ENCODE results near the gene VSTM4.

VSTM4 gene

GRCh38 chr10:49062229-49062628 is 53.1 kb downstream of the VSTM4 start:
- Histone ChIP-seq H3K9ac (ENCODE audit: low read depth, low read length) (no peak overlapping the region), H3K4me1 (ENCODE audit: insufficient read depth, low read length) (no peaks in the 10 kb centered on the region), H3K4me3 (ENCODE audit: low read length) (no peak overlapping the region), H3K9me3 (ENCODE audit: insufficient read depth, low read depth, low read length) (peaks cover 16% of the 10 kb centered on the region), H3K27me3 (ENCODE audit: insufficient read depth, low read length) (no peaks in the 10 kb centered on the region), H3K36me3 (ENCODE audit: insufficient read depth, low read depth, low read length) (no peaks in the 10 kb centered on the region), H3K27ac (ENCODE audit: low read length) (no peak overlapping the region)

DNA sequence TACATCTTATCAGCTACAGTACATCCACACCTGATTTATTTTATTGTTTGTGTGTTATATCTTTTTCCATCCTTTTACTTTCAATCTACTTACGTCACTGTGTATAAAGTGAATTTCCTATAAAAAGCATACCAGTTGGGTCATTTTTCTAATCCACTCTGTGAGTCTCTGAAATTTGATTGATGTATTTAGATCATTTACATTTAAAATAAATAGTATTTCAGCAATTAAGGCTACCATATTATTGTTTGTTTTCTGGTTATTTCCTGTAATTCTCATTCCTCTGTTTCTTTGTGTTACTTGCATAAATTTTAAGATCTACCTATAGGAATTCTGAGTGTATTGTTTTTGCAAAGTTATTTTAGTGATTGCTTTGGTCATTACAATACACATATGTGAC is 53.7 kb downstream of the VSTM4 start:
- Histone ChIP-seq H3K27me3 (ENCODE audit: insufficient read depth, low read length) (no peaks in the 10 kb centered on the region), H3K9ac (ENCODE audit: low read depth, low read length) (no peak overlapping the region), H3K27ac (ENCODE audit: low read length) (no peak overlapping the region), H3K4me1 (ENCODE audit: insufficient read depth, low read length) (no peaks in the 10 kb centered on the region), H3K4me3 (ENCODE audit: low read length) (no peak overlapping the region), H3K36me3 (ENCODE audit: insufficient read depth, low read depth, low read length) (no peaks in the 10 kb centered on the region), H3K9me3 (ENCODE audit: insufficient read depth, low read depth, low read length) (peaks cover 16% of the 10 kb centered on the region)

DNA sequence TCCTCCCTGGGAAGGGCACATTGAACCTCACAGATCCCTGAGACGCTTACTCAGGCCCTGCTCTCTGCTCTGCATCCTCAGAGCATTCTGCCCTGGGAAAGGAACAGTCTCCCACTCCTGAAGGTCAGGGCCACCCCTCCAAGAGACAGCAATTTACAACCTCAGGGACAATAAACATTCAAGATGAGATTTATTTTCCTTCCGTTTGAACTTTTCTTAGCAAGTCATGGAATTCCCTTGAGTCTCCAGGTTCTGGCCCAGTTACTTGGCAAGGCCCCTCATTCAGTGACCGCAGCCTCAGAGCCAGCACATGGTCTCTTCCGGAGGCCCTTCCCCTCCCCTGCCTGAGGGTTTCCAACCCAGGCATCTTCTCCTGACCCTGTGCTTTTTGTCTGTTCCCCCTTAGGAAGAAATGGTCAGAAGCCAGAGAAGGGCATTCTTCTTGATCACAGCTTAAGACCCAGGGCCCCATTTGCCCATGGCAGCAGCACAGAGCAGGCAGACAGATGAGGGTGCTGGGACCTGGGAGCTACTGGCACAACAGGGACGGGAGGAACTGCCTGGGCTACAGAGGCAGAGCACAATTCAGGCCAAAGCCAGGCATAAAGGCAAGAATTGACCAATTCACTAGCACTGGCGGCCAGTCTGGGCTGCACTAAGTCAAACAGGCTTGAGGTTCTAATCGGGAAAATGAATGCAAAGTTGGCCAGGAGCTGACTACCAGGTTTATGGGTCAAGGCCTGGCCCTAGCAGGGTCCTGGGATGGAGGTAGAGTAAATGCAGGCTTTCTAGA is 56.7 kb downstream of the VSTM4 start:
- Histone ChIP-seq H3K4me1 (ENCODE audit: insufficient read depth, low read length) (no peaks in the 10 kb centered on the region), H3K36me3 (ENCODE audit: insufficient read depth, low read depth, low read length) (no peaks in the 10 kb centered on the region), H3K4me3 (ENCODE audit: low read length) (no peak overlapping the region), H3K27me3 (ENCODE audit: insufficient read depth, low read length) (no peaks in the 10 kb centered on the region), H3K27ac (ENCODE audit: low read length) (no peak overlapping the region), H3K9me3 (ENCODE audit: insufficient read depth, low read depth, low read length) (peaks cover 16% of the 10 kb centered on the region), H3K9ac (ENCODE audit: low read depth, low read length) (no peak overlapping the region)

DNA sequence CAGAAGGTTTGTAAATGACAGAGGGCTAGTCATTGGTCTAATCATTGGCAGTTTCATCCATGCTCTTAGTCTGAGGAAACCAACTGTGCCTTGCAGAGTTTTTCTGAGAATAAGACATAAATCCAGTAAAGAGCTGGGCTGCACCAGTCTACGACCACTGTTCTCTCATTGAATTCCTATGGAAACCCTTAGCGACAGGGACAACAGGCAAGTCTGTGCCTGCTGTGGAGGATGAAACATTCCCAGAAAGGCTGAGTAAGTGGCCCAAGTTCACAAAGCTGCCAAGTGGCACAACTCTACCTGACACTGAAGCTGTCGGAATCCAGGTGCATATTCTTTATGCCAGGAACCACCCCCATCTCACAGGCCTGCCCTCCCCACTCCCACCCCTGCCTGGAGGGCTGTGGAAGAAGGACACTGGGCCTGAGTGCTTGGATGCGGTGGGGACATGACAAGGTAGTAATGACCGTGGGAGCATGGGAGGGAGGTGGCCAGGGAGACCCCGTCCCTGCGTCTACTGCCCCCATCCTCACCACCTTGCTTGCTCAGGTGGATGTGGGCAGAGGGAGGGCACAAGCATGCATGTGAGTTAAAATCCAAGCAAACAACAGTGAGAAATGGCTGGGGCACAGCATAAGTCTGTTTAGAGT is 58.0 kb downstream of the VSTM4 start:
- Histone ChIP-seq H3K4me1 (ENCODE audit: insufficient read depth, low read length) (no peaks in the 10 kb centered on the region), H3K27me3 (ENCODE audit: insufficient read depth, low read length) (no peaks in the 10 kb centered on the region), H3K9me3 (ENCODE audit: insufficient read depth, low read depth, low read length) (peaks cover 13% of the 10 kb centered on the region), H3K27ac (ENCODE audit: low read length) (no peak overlapping the region), H3K36me3 (ENCODE audit: insufficient read depth, low read depth, low read length) (no peaks in the 10 kb centered on the region), H3K4me3 (ENCODE audit: low read length) (no peak overlapping the region), H3K9ac (ENCODE audit: low read depth, low read length) (no peak overlapping the region)

DNA sequence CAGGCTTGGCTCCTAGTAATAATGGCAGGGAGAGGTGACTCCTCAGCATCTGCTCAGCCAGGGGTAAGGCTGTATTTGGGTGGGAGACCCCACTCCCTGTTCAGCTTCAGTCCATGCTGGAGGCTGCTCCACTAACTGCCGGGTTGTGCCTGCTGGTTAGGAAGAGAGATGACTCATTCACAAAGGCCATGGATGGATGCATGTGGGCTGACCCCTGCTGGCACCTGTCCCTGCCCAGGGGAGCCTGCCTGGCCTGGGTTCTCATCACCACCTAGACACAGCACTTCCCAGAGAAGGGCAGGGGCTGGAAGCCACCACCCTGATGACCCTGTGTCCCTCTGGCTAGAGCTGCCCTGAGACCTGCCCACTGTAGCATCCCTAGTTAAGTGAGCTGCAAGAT is 59.0 kb downstream of the VSTM4 start:
- H3K36me3 ChIP-seq (ENCODE audit: insufficient read depth, low read depth, low read length): no peaks in the 10 kb centered on the region
- no peak overlapping the region for H3K9ac ChIP-seq (ENCODE audit: low read depth, low read length)
- no peaks in the 10 kb centered on the region for H3K4me1 ChIP-seq (ENCODE audit: insufficient read depth, low read length)
- H3K27ac ChIP-seq (ENCODE audit: low read length): no peak overlapping the region
- peaks cover 3% of the 10 kb centered on the region for H3K9me3 ChIP-seq (ENCODE audit: insufficient read depth, low read depth, low read length)
- H3K27me3 ChIP-seq (ENCODE audit: insufficient read depth, low read length): no peaks in the 10 kb centered on the region
- H3K4me3 ChIP-seq (ENCODE audit: low read length): no peak overlapping the region

DNA sequence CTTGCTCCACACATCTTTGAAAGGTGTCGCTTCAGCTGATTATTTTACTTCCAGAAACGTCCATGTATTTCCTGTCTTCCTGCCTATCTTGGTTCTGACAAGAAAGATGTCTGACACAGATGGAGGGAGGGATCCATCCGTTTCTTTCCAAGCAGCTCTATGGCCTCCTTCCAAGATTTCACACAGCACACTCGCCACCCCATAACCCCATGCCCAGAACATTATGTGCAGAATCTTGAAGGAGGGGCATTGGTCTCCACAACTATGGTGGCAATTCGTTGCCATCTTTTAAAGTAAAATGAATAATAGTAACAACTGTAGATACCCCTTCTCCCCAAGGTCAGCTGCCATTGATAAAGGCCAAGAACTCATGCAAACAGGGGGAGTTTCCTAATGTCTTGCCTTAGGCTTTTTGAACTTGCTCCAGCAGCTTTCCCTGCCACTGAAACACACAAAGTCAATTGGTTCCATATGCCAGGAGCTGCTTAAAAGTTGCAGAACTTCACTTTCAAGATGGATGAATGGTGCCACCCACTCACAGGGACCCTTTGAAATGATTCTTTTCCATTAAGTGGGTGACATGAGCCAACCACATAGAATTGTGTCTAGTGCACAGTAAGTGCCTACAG is 60.0 kb downstream of the VSTM4 start:
- Histone ChIP-seq H3K36me3 (ENCODE audit: insufficient read depth, low read depth, low read length) (no peaks in the 10 kb centered on the region), H3K4me3 (ENCODE audit: low read length) (no peak overlapping the region), H3K4me1 (ENCODE audit: insufficient read depth, low read length) (no peaks in the 10 kb centered on the region), H3K9ac (ENCODE audit: low read depth, low read length) (no peak overlapping the region), H3K27me3 (ENCODE audit: insufficient read depth, low read length) (no peaks in the 10 kb centered on the region), H3K27ac (ENCODE audit: low read length) (no peak overlapping the region), H3K9me3 (ENCODE audit: insufficient read depth, low read depth, low read length) (no peaks in the 10 kb centered on the region; the same call in 1 of the 2 replicates)

DNA sequence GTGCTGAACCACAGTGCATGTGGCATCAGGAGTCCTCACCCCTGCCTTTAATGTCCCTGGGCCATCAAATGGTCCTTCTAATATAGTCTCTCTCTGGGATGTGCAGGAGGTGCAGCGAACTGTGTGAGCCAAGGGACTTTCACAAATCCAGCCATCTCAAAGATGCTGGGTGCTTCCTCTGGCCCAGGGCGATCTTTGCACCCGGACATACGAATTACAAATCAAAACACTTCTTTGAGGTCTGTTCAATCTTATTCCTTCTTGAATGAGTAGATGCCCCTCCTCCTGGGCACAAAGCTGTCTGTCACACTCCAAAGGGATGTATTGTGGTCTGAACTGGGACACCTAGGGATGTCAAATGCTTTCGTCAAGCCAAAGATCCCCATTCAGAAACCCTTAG is 60.6 kb downstream of the VSTM4 start:
- Histone ChIP-seq H3K27me3 (ENCODE audit: insufficient read depth, low read length) (no peaks in the 10 kb centered on the region), H3K4me1 (ENCODE audit: insufficient read depth, low read length) (peaks cover 2% of the 10 kb centered on the region), H3K9me3 (ENCODE audit: insufficient read depth, low read depth, low read length) (no peaks in the 10 kb centered on the region), H3K9ac (ENCODE audit: low read depth, low read length) (no peak overlapping the region), H3K36me3 (ENCODE audit: insufficient read depth, low read depth, low read length) (no peaks in the 10 kb centered on the region), H3K4me3 (ENCODE audit: low read length) (no peak overlapping the region), H3K27ac (ENCODE audit: low read length) (no peak overlapping the region)

- Histone ChIP-seq H3K9me3 (ENCODE audit: insufficient read depth, low read depth, low read length) (no peaks in the 10 kb centered on the region), H3K27ac (ENCODE audit: low read length) (no peak overlapping the region), H3K27me3 (ENCODE audit: insufficient read depth, low read length) (no peaks in the 10 kb centered on the region), H3K9ac (ENCODE audit: low read depth, low read length) (no peak overlapping the region), H3K4me3 (ENCODE audit: low read length) (no peak overlapping the region), H3K4me1 (ENCODE audit: insufficient read depth, low read length) (peaks cover 8% of the 10 kb centered on the region), H3K36me3 (ENCODE audit: insufficient read depth, low read depth, low read length) (no peaks in the 10 kb centered on the region)
Observed at GRCh38 chr10:49053998-49054692, 61.2 kb downstream of the VSTM4 start.

GRCh38 chr10:49053053-49053997 is 62.0 kb downstream of the VSTM4 start:
- Histone ChIP-seq H3K27ac (ENCODE audit: low read length) (no peak overlapping the region), H3K9ac (ENCODE audit: low read depth, low read length) (no peak overlapping the region), H3K27me3 (ENCODE audit: insufficient read depth, low read length) (no peaks in the 10 kb centered on the region), H3K36me3 (ENCODE audit: insufficient read depth, low read depth, low read length) (no peaks in the 10 kb centered on the region), H3K4me3 (ENCODE audit: low read length) (no peak overlapping the region), H3K9me3 (ENCODE audit: insufficient read depth, low read depth, low read length) (no peaks in the 10 kb centered on the region), H3K4me1 (ENCODE audit: insufficient read depth, low read length) (peaks cover 8% of the 10 kb centered on the region)

DNA sequence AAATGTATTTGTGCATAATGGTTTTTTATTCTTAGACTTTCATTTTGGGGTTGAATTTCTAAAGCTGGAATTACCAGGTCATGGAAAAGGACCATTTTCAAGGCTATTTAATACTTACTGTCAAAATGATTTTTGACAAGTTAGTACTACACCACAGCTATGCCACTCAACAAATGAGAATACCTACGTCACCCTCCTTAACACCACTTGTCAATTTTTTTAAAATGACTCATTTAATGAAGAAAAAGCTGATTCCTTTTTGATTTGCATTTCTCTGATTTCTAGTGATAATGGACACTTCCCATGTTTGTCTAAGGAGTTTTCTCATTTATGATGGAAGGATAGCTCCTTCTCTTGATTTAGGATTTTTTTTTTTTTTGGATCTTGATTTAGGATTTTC is 63.3 kb downstream of the VSTM4 start:
- Histone ChIP-seq H3K36me3 (ENCODE audit: insufficient read depth, low read depth, low read length) (no peaks in the 10 kb centered on the region), H3K4me3 (ENCODE audit: low read length) (no peak overlapping the region), H3K27ac (ENCODE audit: low read length) (no peak overlapping the region), H3K4me1 (ENCODE audit: insufficient read depth, low read length) (peaks cover 8% of the 10 kb centered on the region), H3K9me3 (ENCODE audit: insufficient read depth, low read depth, low read length) (no peaks in the 10 kb centered on the region), H3K9ac (ENCODE audit: low read depth, low read length) (no peak overlapping the region), H3K27me3 (ENCODE audit: insufficient read depth, low read length) (no peaks in the 10 kb centered on the region)

GRCh38 chr10:49050906-49051305 is 64.4 kb downstream of the VSTM4 start:
- Histone ChIP-seq H3K36me3 (ENCODE audit: insufficient read depth, low read depth, low read length) (no peaks in the 10 kb centered on the region), H3K27ac (ENCODE audit: low read length) (no peak overlapping the region), H3K4me1 (ENCODE audit: insufficient read depth, low read length) (peaks cover 8% of the 10 kb centered on the region), H3K4me3 (ENCODE audit: low read length) (no peak overlapping the region), H3K9ac (ENCODE audit: low read depth, low read length) (no peak overlapping the region), H3K27me3 (ENCODE audit: insufficient read depth, low read length) (no peaks in the 10 kb centered on the region), H3K9me3 (ENCODE audit: insufficient read depth, low read depth, low read length) (no peaks in the 10 kb centered on the region)

Measured in iPS-20b (cell line).